ENCODE data around the gene RPE.

The RPE gene

DNA sequence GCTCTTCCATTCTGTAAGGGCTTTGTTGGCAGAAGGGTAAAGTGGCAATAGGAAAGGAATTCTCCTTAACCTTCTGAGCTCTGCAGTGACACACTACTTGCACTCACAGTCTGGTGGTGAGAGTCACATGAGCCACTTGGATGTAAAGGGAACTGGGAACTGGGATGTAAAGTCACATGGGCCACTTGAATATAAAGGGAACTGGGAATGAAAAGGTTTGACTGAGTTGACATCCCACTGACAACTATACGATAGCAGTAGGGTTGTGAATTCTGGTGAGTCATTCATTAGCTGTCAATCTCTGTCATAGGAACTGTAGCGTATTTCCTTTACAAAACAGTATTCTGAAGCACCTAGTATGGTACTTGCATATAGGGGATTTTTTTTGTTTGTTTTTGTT lies 5.5 kb downstream of the RPE start:
- peaks cover 85% of the 10 kb centered on the region for H3K36me3 ChIP-seq (ENCODE audit: control insufficient read depth, low read length)
- H3K79me2 ChIP-seq (ENCODE audit: control insufficient read depth, low read length) = peaks cover 100% of the 10 kb centered on the region

GRCh38 chr2:210009126-210009525 lies 6.7 kb downstream of the RPE start:
- Histone ChIP-seq H3K4me1 (ENCODE audit: control insufficient read depth, low read length) (peaks cover 16% of the 10 kb centered on the region), H3K27me3 (ENCODE audit: control insufficient read depth, low read length) (no peaks in the 10 kb centered on the region), H3F3A (ENCODE audit: control insufficient read depth, insufficient read depth) (no peaks in the 10 kb centered on the region), H4K20me1 (ENCODE audit: control insufficient read depth, insufficient read depth, low read depth, low read length) (peaks cover 6% of the 10 kb centered on the region; the same call in 1 of the 2 replicates), H3K79me2 (ENCODE audit: control insufficient read depth, low read length) (peaks cover 98% of the 10 kb centered on the region), H3K4me3 (ENCODE audit: low read length) (no peak overlapping the region), H3K4me2 (ENCODE audit: low read length) (no peak overlapping the region), H3K36me3 (ENCODE audit: control insufficient read depth, low read length) (peaks cover 86% of the 10 kb centered on the region), H3K27ac (ENCODE audit: low read depth, low read length) (no peak overlapping the region), H3K9me2 (replicated peaks; ENCODE audit: control insufficient read depth, low read length) (no peaks in the 10 kb centered on the region), H3K9me3 (ENCODE audit: control insufficient read depth, insufficient read depth, low read length) (no peaks in the 10 kb centered on the region)
- TF ChIP-seq EZH2phosphoT487 (IDR thresholded peaks at IDR 0.05; ENCODE audit: borderline replicate concordance, low read length) = no peak
- TF ChIP-seq, protein P1, sequence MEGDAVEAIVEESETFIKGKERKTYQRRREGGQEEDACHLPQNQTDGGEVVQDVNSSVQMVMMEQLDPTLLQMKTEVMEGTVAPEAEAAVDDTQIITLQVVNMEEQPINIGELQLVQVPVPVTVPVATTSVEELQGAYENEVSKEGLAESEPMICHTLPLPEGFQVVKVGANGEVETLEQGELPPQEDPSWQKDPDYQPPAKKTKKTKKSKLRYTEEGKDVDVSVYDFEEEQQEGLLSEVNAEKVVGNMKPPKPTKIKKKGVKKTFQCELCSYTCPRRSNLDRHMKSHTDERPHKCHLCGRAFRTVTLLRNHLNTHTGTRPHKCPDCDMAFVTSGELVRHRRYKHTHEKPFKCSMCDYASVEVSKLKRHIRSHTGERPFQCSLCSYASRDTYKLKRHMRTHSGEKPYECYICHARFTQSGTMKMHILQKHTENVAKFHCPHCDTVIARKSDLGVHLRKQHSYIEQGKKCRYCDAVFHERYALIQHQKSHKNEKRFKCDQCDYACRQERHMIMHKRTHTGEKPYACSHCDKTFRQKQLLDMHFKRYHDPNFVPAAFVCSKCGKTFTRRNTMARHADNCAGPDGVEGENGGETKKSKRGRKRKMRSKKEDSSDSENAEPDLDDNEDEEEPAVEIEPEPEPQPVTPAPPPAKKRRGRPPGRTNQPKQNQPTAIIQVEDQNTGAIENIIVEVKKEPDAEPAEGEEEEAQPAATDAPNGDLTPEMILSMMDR (IDR thresholded peaks at IDR 0.05; ENCODE audit: low read depth, low read length, poor library complexity, severe bottlenecking) = no peak

More for the DNA sequence above, 5.5 kb downstream of the RPE start:
- Histone ChIP-seq H3K9me3 (ENCODE audit: control insufficient read depth, insufficient read depth, low read length) (no peaks in the 10 kb centered on the region), H3F3A (ENCODE audit: control insufficient read depth, insufficient read depth) (no peaks in the 10 kb centered on the region), H3K4me1 (ENCODE audit: control insufficient read depth, low read length) (peaks cover 24% of the 10 kb centered on the region), H3K4me2 (ENCODE audit: low read length) (no peak overlapping the region), H4K20me1 (ENCODE audit: control insufficient read depth, insufficient read depth, low read depth, low read length) (peaks cover 7% of the 10 kb centered on the region; the same call in 1 of the 2 replicates), H3K27me3 (ENCODE audit: control insufficient read depth, low read length) (no peaks in the 10 kb centered on the region), H3K4me3 (ENCODE audit: low read length) (no peak overlapping the region), H3K27ac (ENCODE audit: low read depth, low read length) (no peak overlapping the region), H3K9me2 (replicated peaks; ENCODE audit: control insufficient read depth, low read length) (no peaks in the 10 kb centered on the region)
- TF ChIP-seq EZH2phosphoT487 (IDR thresholded peaks at IDR 0.05; ENCODE audit: borderline replicate concordance, low read length) = no peak
- TF ChIP-seq, protein P1 (IDR thresholded peaks at IDR 0.05; ENCODE audit: low read depth, low read length, poor library complexity, severe bottlenecking) = no peak

GRCh38 chr2:210009896-210010295 lies 7.5 kb downstream of the RPE start:
- no peak for TF ChIP-seq EZH2phosphoT487 (IDR thresholded peaks at IDR 0.05; ENCODE audit: borderline replicate concordance, low read length)
- TF ChIP-seq, protein P1 (IDR thresholded peaks at IDR 0.05; ENCODE audit: low read depth, low read length, poor library complexity, severe bottlenecking) = no peak
- Histone ChIP-seq H3F3A (ENCODE audit: control insufficient read depth, insufficient read depth) (no peaks in the 10 kb centered on the region), H3K9me2 (replicated peaks; ENCODE audit: control insufficient read depth, low read length) (no peaks in the 10 kb centered on the region), H3K4me2 (ENCODE audit: low read length) (no peak overlapping the region), H3K4me1 (ENCODE audit: control insufficient read depth, low read length) (peaks cover 9% of the 10 kb centered on the region), H3K36me3 (ENCODE audit: control insufficient read depth, low read length) (peaks cover 85% of the 10 kb centered on the region), H3K27ac (ENCODE audit: low read depth, low read length) (no peak overlapping the region), H3K4me3 (ENCODE audit: low read length) (no peak overlapping the region), H3K9me3 (ENCODE audit: control insufficient read depth, insufficient read depth, low read length) (no peaks in the 10 kb centered on the region), H3K79me2 (ENCODE audit: control insufficient read depth, low read length) (peaks cover 93% of the 10 kb centered on the region), H3K27me3 (ENCODE audit: control insufficient read depth, low read length) (no peaks in the 10 kb centered on the region), H4K20me1 (ENCODE audit: control insufficient read depth, insufficient read depth, low read depth, low read length) (no peaks in the 10 kb centered on the region)

Data from DOHH2 (cell line).